Measurements from ENCODE around the gene BPTF. TPM values are rescaled to one million over a fixed set of nuclear protein-coding genes. Genes with fewer than 3 reads are reported as not detected.
"Not testable (repeated sequence)": the region's sequence is repeated elsewhere in the genome, so short reads cannot be mapped to it uniquely, and the experiment has no call there.

BPTF gene
- polyA plus RNA-seq, 2 of the 4 experiments (the other 2 are of a cell fraction): 26.3 to 60.7 TPM

GRCh38 chr17:67842648-67843047, 17.3 kb downstream of the BPTF start:
- Histone ChIP-seq H3K4me1 (0 out of 3 replicates have a peak, but pooled peaks cover 8% of the 10 kb centered on the region), H3K4me3 (no peak overlapping the region), H3K27ac (no peak overlapping the region), H3K9me3 (no peaks in the 10 kb centered on the region), H3K4me2 (no peak overlapping the region)
- FAIRE-seq (no peak), ATAC-seq (no peak), DNase-seq (ENCODE audit: low read depth in 1 of 2, low spot score in 1 of 2) (no peak)
- ChIA-PET POLR2A (no interaction called here), CTCF (no interaction called here)
- no peak for TF ChIP-seq KDM5A (IDR thresholded peaks at IDR 0.05)
- no peak for TF ChIP-seq KDM1A (IDR thresholded peaks at IDR 0.05; ENCODE audit: low read depth)
- no peak for TF ChIP-seq HES2 (IDR thresholded peaks at IDR 0.05)
- no peak for TF ChIP-seq ATOH8 (CRISPR knock-in tag; IDR thresholded peaks at IDR 0.05; ENCODE audit: low read depth)
- no peak for TF ChIP-seq EHMT2 (IDR thresholded peaks at IDR 0.05; ENCODE audit: low read depth)
- no peak for TF ChIP-seq BCL3 (IDR thresholded peaks at IDR 0.05)
- TF ChIP-seq CBX8 (IDR thresholded peaks at IDR 0.05): no peak
- TF ChIP-seq SREBF2 (IDR thresholded peaks at IDR 0.05): no peak

DNA sequence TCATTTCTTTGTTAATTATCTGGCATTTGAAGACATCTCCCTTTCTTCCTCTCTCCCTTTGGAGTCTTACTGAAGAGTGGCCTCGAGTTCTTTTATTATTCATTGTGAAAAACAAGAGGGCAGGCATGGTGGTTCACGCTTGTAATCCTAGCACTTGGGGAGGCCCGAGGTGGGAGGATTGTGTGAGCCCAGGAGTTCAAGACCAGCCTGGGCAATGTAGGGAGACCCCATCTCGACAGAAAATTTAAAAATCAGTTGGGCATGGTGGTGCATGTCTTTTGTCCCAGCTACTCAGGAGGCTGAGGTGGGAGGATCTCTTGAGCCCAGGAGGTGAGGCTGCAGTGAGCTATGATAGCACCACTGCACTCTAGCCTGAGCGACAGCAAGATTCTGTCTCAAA, 20.1 kb downstream of the BPTF start:
- DNase-seq (ENCODE audit: low read depth in 1 of 2, low spot score in 1 of 2) (no peak), ATAC-seq (no peak), FAIRE-seq (no peak)
- TF ChIP-seq MAZ (IDR thresholded peaks at IDR 0.05; ENCODE audit: borderline replicate concordance, low read depth, low read length): no peak
- no peak for TF ChIP-seq RNF2 (IDR thresholded peaks at IDR 0.05; ENCODE audit: borderline replicate concordance, low read depth)
- no peak for TF ChIP-seq CHD2 (IDR thresholded peaks at IDR 0.05; ENCODE audit: low read length, partially characterized antibody)
- TF ChIP-seq TFCP2L1 (CRISPR knock-in tag; IDR thresholded peaks at IDR 0.05): no peak
- TF ChIP-seq HOXA7 (CRISPR knock-in tag; IDR thresholded peaks at IDR 0.05): no peak
- no peak for TF ChIP-seq PHF8 (IDR thresholded peaks at IDR 0.05; ENCODE audit: borderline replicate concordance, low read depth)
- no peak for TF ChIP-seq PBX3 (IDR thresholded peaks at IDR 0.05)
- no peak for TF ChIP-seq SMC3 (IDR thresholded peaks at IDR 0.05)
- no peak for TF ChIP-seq USF2 (IDR thresholded peaks at IDR 0.05)
- TF ChIP-seq BHLHE40 (IDR thresholded peaks at IDR 0.05; ENCODE audit: low read depth, low read length): no peak
- TF ChIP-seq HDAC2 (IDR thresholded peaks at IDR 0.05): no peak
- TF ChIP-seq ELK1 (IDR thresholded peaks at IDR 0.05; ENCODE audit: low read depth, low read length): no peak
- no peak for TF ChIP-seq RCOR1 (IDR thresholded peaks at IDR 0.05; ENCODE audit: low read depth, low read length)
- TF ChIP-seq HOXB13 (CRISPR knock-in tag; IDR thresholded peaks at IDR 0.05; ENCODE audit: low read depth): no peak
- no peak overlapping the region for H3K4me3 ChIP-seq
- H3K4me2 ChIP-seq: no peak overlapping the region
- WGBS (ENCODE audit: missing lambda C conversion rate): 86% methylated on average over 5 of the region's 5 CpGs
- ChIA-PET CTCF (interaction anchor here (1.0 to 1.7 kb wide), 2 partner anchors 10 to 45 kb away, joined by 4 to 8 read pairs; no protein-coding TSS in a partner anchor), POLR2A (no interaction called here)
- no peaks in the 10 kb centered on the region for H3K9me3 ChIP-seq
- no peaks in the 10 kb centered on the region for H3K4me1 ChIP-seq
- H3K27ac ChIP-seq: no peak overlapping the region

- DNase-seq (ENCODE audit: low read depth in 1 of 2, low spot score in 1 of 2); POLR2A ChIA-PET; FAIRE-seq; H3K4me1 ChIP-seq; H3K4me2 ChIP-seq; H3K9me3 ChIP-seq; ATAC-seq; H3K27ac ChIP-seq; H3K4me3 ChIP-seq: not testable (repeated sequence)
- CTCF ChIA-PET: interaction anchor here (0.6 kb wide), 1 partner anchor 62 kb away, joined by 3 read pairs; no protein-coding TSS in a partner anchor
- 91% methylated on average over 5 of the region's 5 CpGs for WGBS (ENCODE audit: missing lambda C conversion rate)
These were observed 22.9 kb downstream of the BPTF start for GRCh38 chr17:67848189-67848588.

GRCh38 chr17:67848846-67849245, 23.5 kb downstream of the BPTF start:
- CTCF ChIA-PET: interaction anchor here (0.6 kb wide), 1 partner anchor 30 kb away, joined by 3 read pairs; no protein-coding TSS in a partner anchor
- H3K27ac ChIP-seq; H3K4me2 ChIP-seq; FAIRE-seq; H3K4me1 ChIP-seq; ATAC-seq; H3K4me3 ChIP-seq; H3K9me3 ChIP-seq; DNase-seq (ENCODE audit: low read depth in 1 of 2, low spot score in 1 of 2); POLR2A ChIA-PET: not testable (repeated sequence)
- WGBS (ENCODE audit: missing lambda C conversion rate): 93% methylated on average over 3 of the region's 3 CpGs

All from A549 (cell line).